GM18868 (cell line): ENCODE measurements around the gene PDZRN3.
A peak's percentile ranks its signal among the peaks of the same experiment; 100 is the strongest.

Experiments
- ATAC-seq: cut with Tn5 transposase; IDR thresholded peaks from one replicate; pipeline ENCODE4 v1.9.1; 2021; ENCODE audit warnings: mild to moderate bottlenecking, moderate library complexity; ENCODE audit not compliant: unreplicated experiment

The PDZRN3 gene

GRCh38 chr3:73432023-73432705, 192.6 kb downstream of the PDZRN3 start:
- ATAC-seq = peak; percentile 48

- ATAC-seq = no peak
Observed at GRCh38 chr3:73431183-73431900, 193.4 kb downstream of the PDZRN3 start.

- ATAC-seq = no peak
Observed at GRCh38 chr3:73427048-73427706, 197.6 kb downstream of the PDZRN3 start.

GRCh38 chr3:73426606-73427005, 198.1 kb downstream of the PDZRN3 start:
- ATAC-seq = no peak

- ATAC-seq = no peak
Observed at GRCh38 chr3:73423116-73423515, 201.6 kb downstream of the PDZRN3 start.

- no peak for ATAC-seq
Observed at GRCh38 chr3:73422571-73422970, 202.2 kb downstream of the PDZRN3 start.

- no peak for ATAC-seq
Observed at GRCh38 chr3:73419942-73420341, 204.8 kb downstream of the PDZRN3 start.

GRCh38 chr3:73419179-73419803, 205.4 kb downstream of the PDZRN3 start:
- ATAC-seq = no peak

- no peak for ATAC-seq
Observed at GRCh38 chr3:73418681-73419080, 206.1 kb downstream of the PDZRN3 start.

- no peak for ATAC-seq
Observed at GRCh38 chr3:73415118-73415517, 209.6 kb downstream of the PDZRN3 start.

- ATAC-seq = no peak
Observed at GRCh38 chr3:73413619-73414018, 211.1 kb downstream of the PDZRN3 start.

GRCh38 chr3:73411993-73412392, 212.7 kb downstream of the PDZRN3 start:
- no peak for ATAC-seq

GRCh38 chr3:73411545-73411944, 213.2 kb downstream of the PDZRN3 start:
- ATAC-seq = no peak

GRCh38 chr3:73409138-73409763, 215.5 kb downstream of the PDZRN3 start:
- ATAC-seq = no peak

GRCh38 chr3:73408634-73409033, 216.1 kb downstream of the PDZRN3 start:
- no peak for ATAC-seq

- no peak for ATAC-seq
Observed at GRCh38 chr3:73407577-73407976, 217.2 kb downstream of the PDZRN3 start.

- no peak for ATAC-seq
Observed at GRCh38 chr3:73405853-73406252, 218.9 kb downstream of the PDZRN3 start.

GRCh38 chr3:73405000-73405399, 219.7 kb downstream of the PDZRN3 start:
- ATAC-seq = no peak

- no peak for ATAC-seq
Observed at GRCh38 chr3:73404435-73404834, 220.3 kb downstream of the PDZRN3 start.

GRCh38 chr3:73403444-73403843, 221.3 kb downstream of the PDZRN3 start:
- no peak for ATAC-seq

GRCh38 chr3:73401616-73402279, 223.0 kb downstream of the PDZRN3 start:
- ATAC-seq = no peak
